Neural cell (in vitro differentiated cells): Measurements from ENCODE around the gene SH3RF3. TPM values are rescaled to one million over a fixed set of nuclear protein-coding genes. Genes with fewer than 3 reads are reported as not detected.

Experiments
- H2AFZ ChIP-seq: fragments of 200-600, 300-800 bp; sonication (generic), shearing (Covaris generic); 2 replicates; pipeline ENCODE4 v1.6.0; 2014; ENCODE audit warnings: low read depth, mild to moderate bottlenecking, antibody characterized with exemption, low read length, moderate library complexity
- H3F3A ChIP-seq: fragments of 200-600 bp; shearing (Covaris generic); 2 replicates; pipeline ENCODE4 v1.6.1; 2016; ENCODE audit warnings: mild to moderate bottlenecking, moderate library complexity, mixed read lengths, antibody characterized with exemption, low read length; ENCODE audit not compliant: insufficient read depth, poor library complexity, severe bottlenecking
- H3K27ac ChIP-seq: fragments of 200-600, 300-800 bp; sonication (generic), shearing (Covaris generic); 2 replicates; pipeline ENCODE4 v1.5.1; 2014; ENCODE audit warnings: mild to moderate bottlenecking, low read length, moderate library complexity
- H3K27me3 ChIP-seq: fragments of 300-800, 200-600 bp; sonication (generic), shearing (Covaris generic); 2 replicates; pipeline ENCODE4 v1.6.0; 2014; ENCODE audit warnings: mild to moderate bottlenecking, low read depth, low read length, moderate library complexity; ENCODE audit not compliant: insufficient read depth
- H3K36me3 ChIP-seq: fragments of 300-800, 200-600 bp; sonication (generic), shearing (Covaris generic); 2 replicates; pipeline ENCODE4 v1.5.1; 2014; ENCODE audit warnings: mild to moderate bottlenecking, antibody characterized with exemption, low read length, moderate library complexity; ENCODE audit not compliant: insufficient read depth
- H3K4me2 ChIP-seq: fragments of 300-800, 200-600 bp; sonication (generic), shearing (Covaris generic); 2 replicates; pipeline ENCODE4 v1.6.0; 2014; ENCODE audit warnings: mild to moderate bottlenecking, low read length
- H3K4me3 ChIP-seq: fragments of 300-800, 200-600 bp; sonication (generic), shearing (Covaris generic); 2 replicates; pipeline ENCODE4 v1.5.1; 2014; ENCODE audit warnings: mild to moderate bottlenecking, low read length, moderate library complexity
- H3K79me2 ChIP-seq: fragments of 200-600 bp; shearing (Covaris generic); replicated peaks from 2 replicates; pipeline ENCODE4 v1.6.0; 2014; ENCODE audit warnings: mild to moderate bottlenecking, low read length, moderate library complexity; ENCODE audit not compliant: insufficient read depth
- H3K9ac ChIP-seq: fragments of 300-800, 200-600 bp; sonication (generic), shearing (Covaris generic); 2 replicates; pipeline ENCODE4 v1.6.1; 2016; ENCODE audit warnings: mild to moderate bottlenecking, low read length, mixed read lengths
- H3K9me2 ChIP-seq: fragments of 200-600 bp; shearing (Covaris generic); 2 replicates; pipeline ENCODE4 v1.6.1; 2016; ENCODE audit warnings: mild to moderate bottlenecking, low read length, mixed read lengths; ENCODE audit not compliant: insufficient read depth
- H3K9me3 ChIP-seq: fragments of 200-600, 300-800 bp; sonication (generic), shearing (Covaris generic); 2 replicates; pipeline ENCODE4 v1.6.1; 2016; ENCODE audit warnings: mild to moderate bottlenecking, mixed run types, low read length, moderate library complexity, mixed read lengths
- H4K20me1 ChIP-seq: fragments of 200-600 bp; shearing (Covaris generic); 2 replicates; pipeline ENCODE4 v1.6.1; 2016; ENCODE audit warnings: mild to moderate bottlenecking, mixed run types; ENCODE audit not compliant: insufficient read depth
- EP300 ChIP-seq: fragments of 450-650 bp; conservative IDR thresholded peaks from 2 replicates; pipeline ENCODE4 v1.6.1; 2014; ENCODE audit warnings: antibody characterized with exemption, mild to moderate bottlenecking, moderate library complexity; ENCODE audit not compliant: poor library complexity, severe bottlenecking
- EZH2 ChIP-seq: fragments of 200-600, 300-800 bp; shearing (Covaris generic), sonication (generic); IDR thresholded peaks from 2 replicates; pipeline ENCODE4 v1.6.1; 2014; ENCODE audit warnings: antibody characterized with exemption, low read length, borderline replicate concordance, mild to moderate bottlenecking; ENCODE audit not compliant: insufficient read depth, poor library complexity, severe bottlenecking
- MXI1 ChIP-seq: fragments of 450-650 bp; conservative IDR thresholded peaks from 2 replicates; pipeline ENCODE4 v1.6.1; 2014; ENCODE audit warnings: antibody characterized with exemption, mild to moderate bottlenecking; ENCODE audit not compliant: poor library complexity, severe bottlenecking
- POLR2AphosphoS5 ChIP-seq: IDR thresholded peaks from 2 replicates; pipeline ENCODE4 v1.6.1; 2012
- RAD21 ChIP-seq: fragments of 450-650 bp; conservative IDR thresholded peaks from 2 replicates; pipeline ENCODE4 v1.6.1; 2014; ENCODE audit warnings: antibody characterized with exemption, mild to moderate bottlenecking, moderate library complexity
- SMC3 ChIP-seq: fragments of 450-650 bp; conservative IDR thresholded peaks from 2 replicates; pipeline ENCODE4 v1.6.1; 2014; ENCODE audit warnings: antibody characterized with exemption, mild to moderate bottlenecking, moderate library complexity; ENCODE audit not compliant: poor library complexity
- TAF1 ChIP-seq: IDR thresholded peaks from 2 replicates; pipeline ENCODE4 v1.6.1; 2012; ENCODE audit warnings: low read depth
- polyA plus RNA-seq: library from polyadenylated mRNA; depleted of rRNA; stranded (reverse); fragments of >200 nt; gene quantifications from 2 replicates; pipeline ENCODE4 v1.2.3, GENCODE V29; 2014
- TF ChIP-seq, protein P1 (sequence below): fragments of 450-650 bp; IDR thresholded peaks from 2 replicates; pipeline ENCODE4 v1.5.1; 2014; ENCODE audit warnings: antibody characterized with exemption, mild to moderate bottlenecking, moderate library complexity; ENCODE audit not compliant: poor library complexity, severe bottlenecking
- TF ChIP-seq, protein P2 (sequence below): IDR thresholded peaks from 2 replicates; pipeline ENCODE4 v1.6.1; 2012; ENCODE audit warnings: borderline replicate concordance

Gene SH3RF3
- polyA plus RNA-seq, 1 donor from 2014 or later = 0.53 TPM

DNA sequence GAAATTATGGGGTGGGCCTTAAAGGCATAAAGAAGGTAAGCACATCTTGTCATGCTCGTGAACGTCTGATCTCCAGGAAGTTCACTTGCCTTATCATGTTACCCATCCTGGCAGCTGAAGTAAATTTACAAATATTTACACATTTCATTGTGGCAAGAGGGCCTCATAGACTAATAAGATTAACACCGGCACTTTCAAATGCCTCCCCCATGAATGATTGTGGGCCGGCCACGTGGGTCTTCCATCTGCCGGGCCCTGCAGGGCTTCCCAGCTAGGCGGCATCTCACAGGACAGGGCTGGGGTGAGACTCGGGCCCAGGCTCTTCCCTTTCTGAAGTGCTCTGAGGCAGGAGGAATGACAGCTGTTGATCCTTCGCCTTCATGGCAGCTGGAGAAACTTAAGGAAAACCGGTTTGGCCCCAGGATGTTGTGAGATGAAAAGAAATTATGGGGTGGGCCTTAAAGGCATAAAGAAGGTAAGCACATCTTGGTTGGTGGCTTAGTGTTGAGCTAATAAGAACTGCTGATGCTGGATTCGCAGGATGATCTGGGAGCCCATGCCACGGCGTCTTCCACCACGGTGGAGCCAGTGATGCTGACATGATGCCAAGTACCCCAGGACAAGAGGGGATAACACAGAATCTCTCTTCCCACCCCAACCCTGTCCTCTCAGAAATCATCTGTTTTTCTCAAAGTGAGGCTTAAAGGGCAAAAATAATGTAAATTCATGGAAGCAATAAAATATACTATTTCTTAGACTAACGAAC lies 308.5 kb downstream of the SH3RF3 start:
- Histone ChIP-seq H3K9me3 (no peaks in the 10 kb centered on the region), H3K36me3 (no peaks in the 10 kb centered on the region), H2AFZ (no peak overlapping the region), H4K20me1 (no peaks in the 10 kb centered on the region), H3K27me3 (no peaks in the 10 kb centered on the region), H3K27ac (no peak overlapping the region), H3K4me2 (no peak overlapping the region), H3K9me2 (no peaks in the 10 kb centered on the region), H3K4me3 (no peak overlapping the region), H3K79me2 (no peaks in the 10 kb centered on the region), H3K9ac (no peak overlapping the region), H3F3A (peaks cover 8% of the 10 kb centered on the region)
- TF ChIP-seq EZH2 (no peak), TAF1 (no peak), POLR2AphosphoS5 (no peak), MXI1 (no peak), SMC3 (no peak), EP300 (no peak)
- TF ChIP-seq, protein P1, sequence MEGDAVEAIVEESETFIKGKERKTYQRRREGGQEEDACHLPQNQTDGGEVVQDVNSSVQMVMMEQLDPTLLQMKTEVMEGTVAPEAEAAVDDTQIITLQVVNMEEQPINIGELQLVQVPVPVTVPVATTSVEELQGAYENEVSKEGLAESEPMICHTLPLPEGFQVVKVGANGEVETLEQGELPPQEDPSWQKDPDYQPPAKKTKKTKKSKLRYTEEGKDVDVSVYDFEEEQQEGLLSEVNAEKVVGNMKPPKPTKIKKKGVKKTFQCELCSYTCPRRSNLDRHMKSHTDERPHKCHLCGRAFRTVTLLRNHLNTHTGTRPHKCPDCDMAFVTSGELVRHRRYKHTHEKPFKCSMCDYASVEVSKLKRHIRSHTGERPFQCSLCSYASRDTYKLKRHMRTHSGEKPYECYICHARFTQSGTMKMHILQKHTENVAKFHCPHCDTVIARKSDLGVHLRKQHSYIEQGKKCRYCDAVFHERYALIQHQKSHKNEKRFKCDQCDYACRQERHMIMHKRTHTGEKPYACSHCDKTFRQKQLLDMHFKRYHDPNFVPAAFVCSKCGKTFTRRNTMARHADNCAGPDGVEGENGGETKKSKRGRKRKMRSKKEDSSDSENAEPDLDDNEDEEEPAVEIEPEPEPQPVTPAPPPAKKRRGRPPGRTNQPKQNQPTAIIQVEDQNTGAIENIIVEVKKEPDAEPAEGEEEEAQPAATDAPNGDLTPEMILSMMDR = no peak

DNA sequence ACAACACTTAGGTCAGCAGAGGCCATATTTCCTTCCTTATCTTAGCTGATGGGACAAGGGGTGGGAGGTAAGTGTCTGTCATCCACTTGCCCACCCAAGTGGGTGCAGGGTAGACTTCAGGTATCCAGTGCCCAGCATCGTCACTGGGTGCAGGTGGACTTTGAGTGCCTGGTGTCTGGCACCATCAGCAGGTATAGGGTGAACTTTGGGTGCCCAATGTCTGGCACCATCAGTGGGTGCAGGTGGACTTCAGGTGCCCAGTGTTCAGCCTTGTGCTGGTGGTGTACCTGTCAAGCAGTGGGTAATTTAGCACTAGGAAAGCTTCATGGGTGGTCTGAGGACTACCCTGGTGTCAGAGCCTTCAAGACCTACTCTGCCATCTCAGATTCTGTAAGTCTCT lies 309.1 kb downstream of the SH3RF3 start:
- H3K27ac ChIP-seq = peak overlapping the region; percentile 67
- H3F3A ChIP-seq = peaks cover 8% of the 10 kb centered on the region
- no peak overlapping the region for H2AFZ ChIP-seq
- H3K4me3 ChIP-seq = peak overlapping the region; percentile 46
- no peak overlapping the region for H3K4me2 ChIP-seq
- no peaks in the 10 kb centered on the region for H3K36me3 ChIP-seq
- no peaks in the 10 kb centered on the region for H3K79me2 ChIP-seq
- no peaks in the 10 kb centered on the region for H3K27me3 ChIP-seq
- no peaks in the 10 kb centered on the region for H4K20me1 ChIP-seq
- H3K9me3 ChIP-seq = no peaks in the 10 kb centered on the region
- TF ChIP-seq MXI1 = no peak
- no peak for TF ChIP-seq TAF1
- no peak for TF ChIP-seq SMC3
- TF ChIP-seq, protein P1 = no peak
- TF ChIP-seq POLR2AphosphoS5 = no peak
- TF ChIP-seq EP300 = no peak
- TF ChIP-seq, protein P2, sequence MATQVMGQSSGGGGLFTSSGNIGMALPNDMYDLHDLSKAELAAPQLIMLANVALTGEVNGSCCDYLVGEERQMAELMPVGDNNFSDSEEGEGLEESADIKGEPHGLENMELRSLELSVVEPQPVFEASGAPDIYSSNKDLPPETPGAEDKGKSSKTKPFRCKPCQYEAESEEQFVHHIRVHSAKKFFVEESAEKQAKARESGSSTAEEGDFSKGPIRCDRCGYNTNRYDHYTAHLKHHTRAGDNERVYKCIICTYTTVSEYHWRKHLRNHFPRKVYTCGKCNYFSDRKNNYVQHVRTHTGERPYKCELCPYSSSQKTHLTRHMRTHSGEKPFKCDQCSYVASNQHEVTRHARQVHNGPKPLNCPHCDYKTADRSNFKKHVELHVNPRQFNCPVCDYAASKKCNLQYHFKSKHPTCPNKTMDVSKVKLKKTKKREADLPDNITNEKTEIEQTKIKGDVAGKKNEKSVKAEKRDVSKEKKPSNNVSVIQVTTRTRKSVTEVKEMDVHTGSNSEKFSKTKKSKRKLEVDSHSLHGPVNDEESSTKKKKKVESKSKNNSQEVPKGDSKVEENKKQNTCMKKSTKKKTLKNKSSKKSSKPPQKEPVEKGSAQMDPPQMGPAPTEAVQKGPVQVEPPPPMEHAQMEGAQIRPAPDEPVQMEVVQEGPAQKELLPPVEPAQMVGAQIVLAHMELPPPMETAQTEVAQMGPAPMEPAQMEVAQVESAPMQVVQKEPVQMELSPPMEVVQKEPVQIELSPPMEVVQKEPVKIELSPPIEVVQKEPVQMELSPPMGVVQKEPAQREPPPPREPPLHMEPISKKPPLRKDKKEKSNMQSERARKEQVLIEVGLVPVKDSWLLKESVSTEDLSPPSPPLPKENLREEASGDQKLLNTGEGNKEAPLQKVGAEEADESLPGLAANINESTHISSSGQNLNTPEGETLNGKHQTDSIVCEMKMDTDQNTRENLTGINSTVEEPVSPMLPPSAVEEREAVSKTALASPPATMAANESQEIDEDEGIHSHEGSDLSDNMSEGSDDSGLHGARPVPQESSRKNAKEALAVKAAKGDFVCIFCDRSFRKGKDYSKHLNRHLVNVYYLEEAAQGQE = no peak
- no peak for TF ChIP-seq RAD21
- no peak for TF ChIP-seq EZH2
- H3K9ac ChIP-seq = peak overlapping the region; percentile 34
- no peaks in the 10 kb centered on the region for H3K9me2 ChIP-seq
